Mammary epithelial cell (primary cell): ENCODE data around the gene TIGAR.

Source experiments
- CTCF ChIP-seq, 2 donors: IDR thresholded peaks in 1 of 2; conservative IDR thresholded peaks in 1 of 2; 2 replicates each; pipeline ENCODE4 v1.5.1; 2011 to 2012; ENCODE audit warnings: inconsistent platforms in 2 of 2, low read length in 2 of 2, mild to moderate bottlenecking in 2 of 2, control low read depth in 1 of 2, low read depth in 1 of 2; ENCODE audit not compliant: insufficient read depth in 1 of 2; ENCODE audit errors: extremely low read depth in 1 of 2
- EZH2 ChIP-seq: IDR thresholded peaks from 2 replicates; pipeline ENCODE4 v1.6.1; 2012; ENCODE audit warnings: low read length, inconsistent platforms, borderline replicate concordance

- TF ChIP-seq CTCF (conservative IDR thresholded peaks at IDR 0.05 in 1 of 2, IDR thresholded peaks at IDR 0.05 in 1 of 2; ENCODE audit: extremely low read depth in 1 of 2, insufficient read depth in 1 of 2, low read depth in 1 of 2, low read length in 2 of 2) (no peak), EZH2 (no peak)
Observed at GRCh38 chr12:4402996-4403395, 82.0 kb downstream of the TIGAR start.
